Vagina (tissue), 2 donors: ENCODE data around the gene LRRC36.
"Not testable (repeated sequence)": the region's sequence is repeated elsewhere in the genome, so short reads cannot be mapped to it uniquely, and the experiment has no call there.

ENCODE experiments used
- CTCF ChIP-seq, 3 experiments: fragments of 450-650 bp in 2 of 3; fragments of 200-600 bp in 1 of 3; sonication (generic) in 1 of 3; IDR thresholded peaks; one replicate each; pipeline ENCODE4 v1.5.1; 2017 to 2019; ENCODE audit warnings: antibody characterized with exemption in 3 of 3, mild to moderate bottlenecking in 2 of 3, moderate library complexity in 2 of 3
- POLR2A ChIP-seq, 2 donors: fragments of 450-650 bp; IDR thresholded peaks; one replicate each; pipeline ENCODE4 v1.6.1; 2017; ENCODE audit warnings: antibody characterized with exemption in 2 of 2, mild to moderate bottlenecking in 2 of 2, moderate library complexity in 2 of 2
- POLR2AphosphoS5 ChIP-seq, 2 donors: sonication (generic); formaldehyde crosslinking; IDR thresholded peaks; one replicate each; pipeline ENCODE4 v1.9.0; 2017; ENCODE audit warnings: antibody characterized with exemption in 2 of 2, mild to moderate bottlenecking in 2 of 2, low read depth in 1 of 2; ENCODE audit not compliant: insufficient read depth in 1 of 2

GRCh38 chr16:67376012-67376411 is 49.4 kb downstream of the LRRC36 start:
- TF ChIP-seq CTCF (IDR thresholded peaks at IDR 0.05); POLR2A (IDR thresholded peaks at IDR 0.05); POLR2AphosphoS5 (IDR thresholded peaks at IDR 0.05; ENCODE audit: insufficient read depth in 1 of 2, low read depth in 1 of 2): not testable (repeated sequence)
